COLO668 (cell line): ENCODE data around the gene TRIM25.
"Not testable (repeated sequence)": the region's sequence is repeated elsewhere in the genome, so short reads cannot be mapped to it uniquely, and the experiment has no call there.

ENCODE experiments used
- DNase-seq: peaks from one replicate; lab custom pipeline; 2025; ENCODE audit not compliant: unreplicated experiment; lab: John Stamatoyannopoulos, UW

TRIM25 gene, protein sequence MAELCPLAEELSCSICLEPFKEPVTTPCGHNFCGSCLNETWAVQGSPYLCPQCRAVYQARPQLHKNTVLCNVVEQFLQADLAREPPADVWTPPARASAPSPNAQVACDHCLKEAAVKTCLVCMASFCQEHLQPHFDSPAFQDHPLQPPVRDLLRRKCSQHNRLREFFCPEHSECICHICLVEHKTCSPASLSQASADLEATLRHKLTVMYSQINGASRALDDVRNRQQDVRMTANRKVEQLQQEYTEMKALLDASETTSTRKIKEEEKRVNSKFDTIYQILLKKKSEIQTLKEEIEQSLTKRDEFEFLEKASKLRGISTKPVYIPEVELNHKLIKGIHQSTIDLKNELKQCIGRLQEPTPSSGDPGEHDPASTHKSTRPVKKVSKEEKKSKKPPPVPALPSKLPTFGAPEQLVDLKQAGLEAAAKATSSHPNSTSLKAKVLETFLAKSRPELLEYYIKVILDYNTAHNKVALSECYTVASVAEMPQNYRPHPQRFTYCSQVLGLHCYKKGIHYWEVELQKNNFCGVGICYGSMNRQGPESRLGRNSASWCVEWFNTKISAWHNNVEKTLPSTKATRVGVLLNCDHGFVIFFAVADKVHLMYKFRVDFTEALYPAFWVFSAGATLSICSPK

GRCh38 chr17:56913867-56914580 lies at the start of gene TRIM25:
Gene TRIM25 (minus strand): TSS chr17:56914049. CDS start chr17:56913988, 61 bp downstream.
- DNase-seq, result peak; percentile 88

- DNase-seq, result peak; percentile 88
Measured at GRCh38 chr17:56960596-56961538, 47.0 kb upstream of the TRIM25 start, which contains the start of gene COIL. Gene COIL (minus strand): TSS chr17:56961050. CDS start chr17:56961019, 31 bp downstream.

GRCh38 chr17:56956992-56957391 lies 43.1 kb upstream of the TRIM25 start:
- no peak for DNase-seq

GRCh38 chr17:56949595-56949994 lies 35.7 kb upstream of the TRIM25 start:
- DNase-seq, result no peak

DNA sequence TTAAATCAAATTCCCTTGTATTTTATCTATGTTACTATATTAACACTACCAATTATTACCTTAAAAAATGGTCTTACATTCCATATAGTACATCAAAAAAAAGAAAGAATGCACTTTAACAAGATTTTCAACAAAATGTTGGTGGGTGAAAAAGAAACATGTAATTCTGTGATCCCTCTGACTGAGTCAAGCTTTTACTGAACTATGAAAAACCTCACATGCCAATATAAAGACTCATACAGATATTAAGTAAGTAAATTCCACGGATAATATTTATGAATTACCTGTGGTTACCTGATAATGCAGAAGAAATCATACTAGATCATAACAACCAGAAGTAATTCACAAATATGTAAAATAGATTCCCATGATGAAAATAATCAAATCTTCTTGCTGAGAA lies 34.6 kb upstream of the TRIM25 start:
- no peak for DNase-seq

GRCh38 chr17:56947741-56948140 lies 33.9 kb upstream of the TRIM25 start:
- no peak for DNase-seq

DNA sequence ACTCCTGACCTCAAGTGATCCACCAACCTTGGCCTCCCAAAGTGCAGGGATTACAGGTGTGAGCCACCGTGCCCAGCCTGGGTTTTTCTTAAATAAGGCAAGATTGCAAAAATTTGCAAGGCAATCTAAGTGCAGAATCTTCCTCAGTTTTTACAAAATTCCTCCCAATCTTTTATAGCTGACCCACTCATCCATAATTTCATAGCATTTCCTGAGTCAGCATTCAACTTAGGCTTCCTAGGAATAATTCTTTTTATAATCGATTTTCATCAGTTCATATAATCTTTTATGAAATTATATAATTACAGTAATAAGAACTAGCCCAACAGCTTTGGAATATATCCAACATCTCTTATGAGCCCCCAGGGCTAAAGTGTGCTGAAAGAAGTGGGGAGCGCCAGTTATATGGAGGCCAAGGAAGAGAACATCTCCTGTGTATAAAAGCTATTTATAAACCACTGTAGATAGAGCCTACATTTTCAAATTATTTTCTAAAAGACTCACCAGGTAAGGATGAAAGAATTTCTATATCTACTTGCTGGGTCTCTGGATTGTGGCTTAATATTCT lies 32.2 kb upstream of the TRIM25 start:
- no peak for DNase-seq

- DNase-seq, result no peak
Measured at GRCh38 chr17:56943505-56944125, 29.8 kb upstream of the TRIM25 start.

DNA sequence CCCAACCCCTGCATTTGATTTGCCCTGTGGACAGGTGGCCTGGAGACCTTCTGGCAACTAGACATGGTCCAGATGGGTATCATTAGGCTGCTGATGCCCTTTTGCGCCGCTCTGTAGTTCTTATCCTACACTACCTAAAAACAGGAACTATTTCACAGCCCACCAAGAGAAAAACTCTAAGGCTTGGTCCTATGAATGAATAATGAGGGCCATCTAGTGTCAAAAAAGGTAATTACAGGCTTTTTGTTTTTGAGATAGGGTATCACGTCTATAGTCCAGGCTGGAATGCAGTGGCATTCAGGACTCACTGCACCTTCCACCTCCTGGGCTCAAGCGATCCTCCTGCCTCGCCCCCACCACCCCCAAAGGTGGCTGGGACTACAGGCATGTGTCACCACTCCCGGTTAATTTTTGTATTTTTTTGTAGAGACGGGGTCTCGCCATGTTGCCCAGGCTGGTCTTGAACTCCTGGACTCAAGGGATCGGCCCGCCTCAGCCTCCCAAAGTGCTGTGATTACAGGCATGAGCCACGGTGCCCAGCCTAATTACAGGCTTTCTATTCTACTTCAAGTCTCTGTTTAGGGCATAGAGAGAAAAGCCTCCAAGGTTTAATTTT lies 26.1 kb upstream of the TRIM25 start:
- DNase-seq, result no peak

DNA sequence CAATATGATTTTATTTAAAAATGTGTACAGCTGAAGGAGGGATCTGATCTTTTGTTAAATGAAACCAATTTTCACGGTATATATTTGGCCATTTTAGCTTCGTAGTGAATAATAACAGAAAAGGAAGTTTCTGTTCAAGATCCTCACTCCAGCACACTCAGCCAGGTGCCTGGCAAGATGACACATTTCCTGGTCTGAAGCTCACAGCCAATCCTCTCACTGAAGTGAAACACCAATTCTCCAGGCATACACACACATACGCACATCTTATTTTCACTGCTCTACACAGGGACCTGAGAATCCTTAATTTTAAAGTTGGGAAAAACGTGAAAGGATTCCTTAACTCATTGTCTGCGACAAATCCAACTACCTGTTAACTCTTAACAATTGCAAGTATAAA lies 24.4 kb upstream of the TRIM25 start:
- not testable (repeated sequence) for DNase-seq

DNA sequence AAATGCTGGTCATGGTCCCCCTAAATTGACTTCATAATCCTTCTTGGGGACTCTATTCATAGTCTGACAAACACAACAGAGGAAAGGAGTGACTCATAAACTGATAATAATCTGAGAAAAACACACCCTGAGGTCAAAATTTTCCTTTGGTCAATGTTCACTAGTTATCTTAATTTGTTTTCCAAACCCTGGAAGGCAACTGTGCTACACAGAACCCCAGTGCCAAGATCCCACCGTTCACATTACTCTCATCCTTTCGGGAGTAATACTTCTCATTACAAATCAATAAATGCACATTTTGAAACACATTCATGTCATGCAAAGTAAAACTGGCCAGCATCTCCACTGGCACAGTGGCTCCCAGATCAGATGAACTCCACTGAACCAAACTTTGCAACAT lies 23.8 kb upstream of the TRIM25 start:
- no peak for DNase-seq

DNA sequence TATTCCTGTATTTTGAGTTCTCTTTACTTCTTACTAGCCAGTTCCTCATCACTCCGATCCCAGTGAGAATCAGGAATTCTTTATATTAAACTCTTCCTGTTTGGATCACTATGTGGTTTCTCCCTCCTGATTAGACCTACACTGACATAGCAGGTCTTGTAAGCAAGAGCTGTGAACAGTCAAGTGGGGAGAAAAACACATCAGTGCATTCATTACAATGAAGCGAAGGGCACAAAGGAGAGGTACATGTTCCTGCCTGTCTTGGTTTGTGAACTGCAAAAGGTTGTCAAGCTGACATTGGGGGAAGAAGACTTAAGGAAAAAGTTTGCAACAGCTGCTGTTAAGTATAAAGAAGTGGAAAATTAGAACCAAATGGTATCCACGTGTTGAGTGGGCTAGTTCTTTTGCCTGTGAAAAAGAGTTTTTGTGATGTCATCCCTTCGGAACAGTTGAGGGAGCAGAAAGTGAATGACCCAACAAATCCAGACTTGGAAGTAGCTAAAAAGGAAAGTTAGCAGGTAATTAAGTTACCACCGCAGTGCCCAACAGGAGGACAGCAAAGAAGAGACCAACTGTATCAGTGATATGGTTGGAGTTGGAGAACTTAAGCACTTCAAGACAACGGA lies 23.0 kb upstream of the TRIM25 start:
- no peak for DNase-seq

- no peak for DNase-seq
Measured at GRCh38 chr17:56935461-56935860, 21.6 kb upstream of the TRIM25 start.

- no peak for DNase-seq
Measured at GRCh38 chr17:56934280-56934679, 20.4 kb upstream of the TRIM25 start.

DNA sequence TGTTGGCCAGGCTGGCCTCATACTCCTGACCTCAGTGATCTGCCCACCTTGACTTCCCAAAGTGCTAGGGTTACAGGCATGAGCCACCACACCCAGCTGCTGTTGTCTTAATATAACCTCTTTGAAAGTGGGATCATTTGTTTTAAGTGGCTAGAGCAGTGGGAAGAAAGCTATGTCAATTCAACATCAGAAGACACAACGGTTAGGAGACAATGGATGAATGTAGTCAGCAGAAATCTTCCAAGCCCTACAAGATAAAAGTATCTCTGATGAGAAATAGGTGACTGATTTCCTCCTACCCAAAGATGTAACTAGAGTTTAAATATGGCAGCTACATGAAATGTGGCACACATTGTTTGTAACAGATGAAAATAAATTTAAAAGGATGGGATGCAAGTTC lies 20.0 kb upstream of the TRIM25 start:
- DNase-seq, result no peak

DNA sequence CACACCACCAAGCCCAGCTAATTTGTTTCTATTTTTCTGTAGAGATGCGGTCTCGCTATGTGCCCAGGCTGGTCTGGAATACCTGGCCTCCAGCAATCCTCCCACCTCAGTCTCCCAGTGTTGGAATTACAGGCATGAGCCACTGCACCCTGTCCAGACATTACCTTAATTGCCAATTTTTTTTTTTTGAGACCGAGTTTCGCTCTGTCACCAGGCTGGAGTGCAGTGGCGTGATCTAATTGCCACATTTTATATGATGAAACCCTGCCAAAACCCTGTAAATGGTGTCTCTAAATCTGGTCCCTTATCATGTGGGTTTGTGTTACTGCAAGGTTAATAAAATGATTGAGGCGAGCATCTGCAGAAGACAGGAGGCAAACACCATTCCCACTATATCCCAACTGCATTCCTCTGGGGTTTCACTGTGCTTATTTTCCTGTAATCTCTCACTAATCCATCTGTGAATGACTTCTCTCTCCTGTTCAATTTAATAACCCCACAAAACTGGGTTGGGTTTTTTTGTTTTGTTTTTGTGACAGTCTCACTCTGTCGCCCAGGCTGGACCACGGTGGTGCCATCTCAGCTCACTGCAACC lies 19.4 kb upstream of the TRIM25 start:
- DNase-seq, result no peak

DNA sequence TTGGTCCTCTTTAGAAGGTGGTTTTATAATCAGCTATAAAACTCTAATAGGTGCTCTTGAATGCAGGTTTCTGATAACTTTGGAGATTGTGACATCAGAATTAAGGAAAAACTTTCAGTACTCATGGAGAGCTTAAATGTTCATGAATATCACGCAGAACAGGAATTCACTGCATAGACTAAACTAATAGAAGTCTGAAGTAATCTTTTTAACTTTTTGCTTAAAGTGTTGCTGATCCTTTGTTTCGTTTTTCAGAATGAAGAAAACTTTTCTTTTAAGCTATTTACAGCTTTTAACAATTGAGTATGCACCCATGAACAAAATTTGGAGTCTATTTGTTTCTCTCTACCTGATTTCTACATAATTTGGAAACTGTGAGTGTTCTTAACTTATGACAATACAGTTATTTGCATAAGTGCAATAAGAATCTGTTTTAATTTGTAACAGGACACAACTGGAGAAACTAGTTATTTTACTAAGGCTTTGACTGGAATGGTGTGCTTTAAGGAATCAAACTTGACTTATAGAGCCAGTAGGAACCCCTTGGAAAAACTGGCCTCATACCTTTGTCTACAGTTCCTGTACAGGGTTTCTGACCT lies 17.0 kb upstream of the TRIM25 start:
- DNase-seq, result no peak

GRCh38 chr17:56929362-56929969 lies 15.6 kb upstream of the TRIM25 start:
- DNase-seq, result no peak
